ENCODE results near the gene RASL11B.

The RASL11B gene

GRCh38 chr4:52876069-52876468, 14.0 kb downstream of the RASL11B start:
- no peak for DNase-seq

- DNase-seq: no peak
These were observed 14.9 kb downstream of the RASL11B start for GRCh38 chr4:52877036-52877435.

DNA sequence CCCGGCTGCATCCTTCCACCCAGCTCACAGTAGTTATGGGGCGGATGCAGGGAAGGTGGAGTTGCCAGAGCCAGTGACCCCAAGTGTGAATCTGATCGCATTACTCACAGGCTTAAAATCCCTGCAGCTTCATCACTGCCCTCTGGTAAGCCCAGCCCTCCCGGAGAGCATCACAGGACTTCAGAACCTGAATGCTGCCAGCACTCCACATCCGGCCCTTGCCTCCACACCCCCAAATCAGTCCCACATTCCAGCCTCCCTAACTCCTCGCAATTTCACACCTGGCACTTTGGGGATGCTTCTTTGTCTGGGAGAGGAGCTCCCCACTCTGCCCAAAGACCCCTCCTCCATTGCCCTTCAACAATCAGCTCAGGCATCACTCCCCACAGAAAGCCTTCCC, 15.6 kb downstream of the RASL11B start:
- DNase-seq: no peak

GRCh38 chr4:52879471-52879870, 17.4 kb downstream of the RASL11B start:
- DNase-seq: no peak

DNA sequence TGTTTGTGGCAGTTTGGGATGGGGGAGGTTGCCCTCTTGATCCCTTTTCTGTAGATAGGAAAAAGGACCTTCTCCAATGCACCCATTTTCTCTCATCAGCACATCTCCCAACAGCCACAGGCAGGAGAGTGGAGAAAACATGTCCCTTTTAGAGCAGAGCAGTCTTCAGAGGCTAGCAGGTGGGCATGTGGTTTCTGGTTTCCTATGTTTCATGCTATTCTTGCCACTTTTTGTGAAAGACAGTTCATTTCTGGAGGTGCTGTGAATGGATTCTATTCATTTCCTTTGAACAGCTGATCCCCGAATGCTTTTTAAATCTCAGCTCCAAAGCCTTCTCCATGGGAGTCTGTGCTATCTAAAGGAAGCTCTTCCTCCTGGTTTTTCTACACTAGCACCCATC, 18.9 kb downstream of the RASL11B start:
- no peak for DNase-seq

GRCh38 chr4:52883183-52883621, 21.1 kb downstream of the RASL11B start:
- no peak for DNase-seq

DNA sequence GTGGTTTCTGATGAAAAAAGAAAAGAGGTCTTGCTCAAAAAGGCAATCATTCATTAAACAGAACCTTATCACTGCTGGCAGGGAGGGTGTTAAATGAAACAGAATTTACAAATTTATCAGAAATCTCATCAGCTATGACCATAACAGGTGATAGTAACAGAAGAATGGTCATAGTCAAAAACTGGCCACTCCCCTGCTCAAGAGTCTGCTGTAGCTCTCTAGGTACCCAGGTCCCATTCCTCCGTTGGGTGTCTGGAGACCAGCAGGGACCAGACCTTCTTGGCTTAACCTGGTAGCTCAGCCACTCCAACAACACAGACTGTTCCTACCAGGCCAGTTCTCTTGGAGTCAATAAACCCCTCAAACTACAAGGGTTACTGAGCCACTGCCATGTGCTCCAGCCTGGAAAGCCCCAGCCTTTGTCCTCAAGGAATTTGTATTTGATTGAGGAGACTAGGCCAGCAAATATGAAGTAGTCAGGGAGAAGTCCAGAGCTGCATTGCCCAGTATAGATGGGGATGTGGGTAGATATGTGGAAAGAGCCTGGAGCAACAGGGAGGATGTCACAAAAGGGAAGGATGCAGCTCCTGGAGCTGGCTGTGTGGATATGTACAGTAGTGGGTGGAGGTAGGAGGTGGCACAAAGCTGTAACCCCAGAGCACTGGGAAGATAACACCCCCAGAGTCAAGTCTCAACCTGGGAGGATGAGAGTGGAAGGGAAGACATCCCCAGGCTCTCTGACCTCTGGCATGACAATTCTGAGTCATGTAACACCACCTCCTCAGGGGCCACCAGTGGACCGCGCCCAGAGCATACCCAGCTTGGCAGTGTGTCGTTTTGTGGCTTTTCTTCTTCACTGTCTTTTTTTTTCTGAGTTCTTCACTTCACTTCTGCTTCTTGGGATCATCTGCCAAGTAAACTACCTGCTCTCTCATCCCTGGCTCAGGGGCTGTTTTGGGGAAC, 21.9 kb downstream of the RASL11B start:
- DNase-seq: no peak

DNA sequence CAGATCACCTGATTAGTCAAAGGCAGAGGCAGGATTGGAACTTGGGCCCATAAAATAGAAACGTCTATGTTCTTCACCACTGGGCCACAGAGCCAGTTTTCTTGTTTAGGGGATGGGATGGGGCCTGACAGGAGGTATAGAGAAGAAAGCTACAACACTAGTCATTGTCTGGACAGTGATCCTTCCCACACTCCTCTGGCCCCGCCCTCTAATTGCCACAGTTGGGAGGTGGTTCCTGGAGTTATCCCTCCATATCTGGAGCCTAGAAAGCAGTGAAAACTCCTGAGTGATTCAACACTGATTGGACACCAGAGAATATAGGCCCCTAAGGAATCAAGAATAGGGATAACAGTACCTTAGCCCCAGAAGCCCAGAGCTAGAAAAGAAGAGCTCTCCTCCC, 22.9 kb downstream of the RASL11B start:
- no peak for DNase-seq

DNA sequence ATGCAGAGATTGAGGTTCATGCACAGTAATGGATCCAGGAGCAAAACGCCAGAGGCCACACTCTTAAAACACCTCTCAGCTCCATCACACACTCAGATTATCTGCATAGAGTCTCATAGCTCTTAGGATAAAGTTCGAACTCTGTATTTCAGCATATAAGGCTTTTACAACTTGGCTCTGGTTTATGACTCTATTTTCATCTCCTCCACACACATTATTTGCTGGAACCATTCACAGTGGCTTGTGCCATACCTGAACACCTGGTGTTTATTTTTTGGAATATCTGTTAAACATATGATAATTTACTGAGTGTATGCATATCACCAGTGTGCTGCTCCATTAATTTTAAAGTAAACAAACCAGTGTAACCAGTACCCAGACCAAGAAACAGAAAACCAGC, 27.2 kb downstream of the RASL11B start:
- DNase-seq: no peak

- no peak for DNase-seq
These were observed 27.8 kb downstream of the RASL11B start for GRCh38 chr4:52889778-52890520.

- DNase-seq: no peak
These were observed 28.3 kb downstream of the RASL11B start for GRCh38 chr4:52890521-52890791.

GRCh38 chr4:52891743-52892142, 29.6 kb downstream of the RASL11B start:
- DNase-seq: no peak

DNA sequence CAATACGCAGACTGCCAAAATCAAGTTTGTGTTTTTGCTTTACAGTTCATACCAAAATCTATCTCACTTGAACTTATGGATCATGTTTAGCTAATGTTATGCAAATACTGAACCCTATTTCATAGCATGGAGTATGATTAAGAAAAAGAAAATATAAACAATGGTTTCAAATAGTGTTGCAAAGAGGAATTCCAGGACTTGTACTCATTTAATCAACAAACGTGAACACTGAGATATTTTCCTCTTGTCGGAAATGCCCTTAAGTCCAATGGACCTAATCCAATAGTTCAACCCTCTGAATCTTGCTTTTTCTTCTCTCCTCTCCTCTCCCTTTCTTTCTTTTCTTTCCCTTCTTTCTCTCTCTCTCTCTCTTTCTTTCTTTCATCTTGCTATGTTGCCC, 30.8 kb downstream of the RASL11B start:
- DNase-seq: no peak

DNA sequence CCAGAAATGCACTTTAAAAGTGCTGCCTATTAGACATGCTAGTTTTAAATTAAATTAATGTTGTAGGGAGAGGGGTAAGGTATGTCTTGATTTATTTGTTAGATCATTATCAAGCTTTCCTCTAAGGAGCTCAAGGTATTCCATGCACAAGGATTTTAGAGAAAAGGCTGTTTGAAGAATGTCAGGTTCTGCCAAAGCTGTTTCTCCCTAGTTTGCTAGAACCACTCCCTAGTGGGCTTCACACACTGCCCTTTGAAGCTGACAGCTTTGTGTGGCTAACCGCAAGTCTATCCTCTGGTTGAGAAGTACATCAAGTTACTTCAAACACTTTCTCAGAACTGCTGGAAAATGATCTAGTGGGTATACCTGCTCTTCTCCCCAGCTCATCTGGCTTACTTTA, 32.3 kb downstream of the RASL11B start:
- no peak for DNase-seq

- no peak for DNase-seq
These were observed 41.2 kb downstream of the RASL11B start for GRCh38 chr4:52903273-52903672.

- no peak for DNase-seq
These were observed 42.3 kb downstream of the RASL11B start for GRCh38 chr4:52904421-52904820.

DNA sequence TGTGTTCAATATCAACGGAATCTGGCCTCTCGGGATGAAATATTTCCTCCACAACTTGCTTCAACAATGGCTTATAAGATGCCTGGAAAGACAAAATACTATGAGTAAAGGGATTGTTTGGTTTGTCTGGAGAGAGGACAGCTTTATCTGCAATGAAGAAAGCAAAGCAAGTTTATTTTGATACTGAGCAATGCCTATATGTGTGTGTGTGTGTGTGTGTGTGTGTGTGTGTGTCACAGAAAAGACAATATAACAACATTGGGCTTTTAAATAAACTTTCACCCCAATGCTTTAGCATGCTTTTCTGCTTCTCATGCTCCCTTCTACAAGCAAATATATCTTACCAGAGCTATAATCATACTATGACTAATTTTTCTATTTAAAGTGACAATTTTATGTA, 45.4 kb downstream of the RASL11B start:
- DNase-seq: no peak

DNA sequence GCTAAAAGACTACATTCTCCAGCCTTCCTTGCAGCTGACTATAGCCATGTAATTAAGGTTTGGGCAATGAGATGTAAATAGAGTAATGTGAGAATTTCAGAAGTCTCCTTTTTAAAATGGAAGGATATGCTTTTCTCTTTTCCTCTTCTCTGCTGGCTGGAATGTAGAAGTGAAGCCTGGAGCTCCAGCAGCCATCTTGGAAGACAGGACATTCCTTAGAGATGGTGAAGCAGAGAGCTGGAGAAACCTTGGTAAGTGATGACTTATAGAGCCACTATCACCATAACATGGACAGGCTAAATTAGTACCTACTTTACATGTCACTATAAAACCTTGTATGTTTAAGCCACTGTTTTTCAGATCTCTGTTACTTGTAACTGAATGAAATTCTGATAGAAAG, 48.0 kb downstream of the RASL11B start:
- no peak for DNase-seq

GRCh38 chr4:52911684-52912294, 49.7 kb downstream of the RASL11B start:
- peak; percentile 1 to 7 for DNase-seq

GRCh38 chr4:52912608-52913007, 50.5 kb downstream of the RASL11B start:
- no peak for DNase-seq

GRCh38 chr4:52914051-52914605, 52.0 kb downstream of the RASL11B start:
- no peak for DNase-seq

DNA sequence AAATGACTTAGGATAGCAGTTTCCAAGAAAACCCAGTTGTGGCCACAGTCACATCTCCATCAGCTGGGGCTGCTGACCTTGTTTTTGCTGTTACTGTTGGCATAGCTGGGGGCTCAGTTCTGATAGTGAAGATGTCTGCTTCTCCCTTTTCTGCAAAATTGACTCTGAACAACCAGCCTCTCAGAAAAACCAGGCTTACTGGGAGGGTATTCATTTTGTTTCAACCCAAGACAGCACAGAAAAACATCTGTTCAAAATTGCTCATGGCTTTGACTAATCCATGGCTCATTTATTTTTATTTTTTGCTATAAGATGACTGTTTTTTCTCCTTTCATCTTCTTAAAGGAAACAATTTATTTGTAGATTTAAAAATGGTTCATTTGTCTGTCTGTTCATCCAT, 53.1 kb downstream of the RASL11B start:
- DNase-seq: no peak

- no peak for DNase-seq
These were observed 53.7 kb downstream of the RASL11B start for GRCh38 chr4:52915730-52916300.
